Choroid plexus epithelial cell (primary cell): ENCODE measurements around the gene MIPOL1.
A peak's percentile ranks its signal among the peaks of the same experiment; 100 is the strongest.

Experiments used
- DNase-seq: peaks from one replicate; pipeline ENCODE4 v3.0.0-alpha.2; 2010; ENCODE audit warnings: low read depth
- H3K4me3 ChIP-seq: 2 replicates; pipeline ENCODE4 v1.5.1; 2011; ENCODE audit warnings: low read depth, mild to moderate bottlenecking, control low read depth, low read length, moderate library complexity
- TF ChIP-seq, protein P1 (sequence below): conservative IDR thresholded peaks from 2 replicates; pipeline ENCODE4 v1.5.1; 2011; ENCODE audit warnings: low read depth, mild to moderate bottlenecking, control low read depth, inconsistent platforms, low read length, moderate library complexity

MIPOL1 gene

DNA sequence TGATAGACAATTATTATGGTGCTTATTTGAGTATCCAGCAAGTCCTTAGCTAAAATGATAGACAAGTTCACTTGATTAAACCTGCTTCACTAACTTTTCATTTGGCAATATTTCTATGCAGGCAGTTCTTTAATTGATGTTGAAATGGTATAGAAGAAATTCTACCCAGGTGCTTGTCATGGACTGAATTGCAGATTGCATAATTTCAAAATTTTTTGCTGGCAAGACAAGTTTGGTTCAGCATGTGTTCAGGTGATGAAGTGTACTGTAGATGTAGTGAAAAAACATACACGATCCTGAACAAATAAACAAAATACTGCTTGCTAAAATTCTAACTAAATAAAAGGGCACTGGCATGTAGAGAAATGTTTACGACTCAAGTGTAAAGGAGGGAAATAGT, 208.4 kb downstream of the MIPOL1 start:
- H3K4me3 ChIP-seq, result no peak overlapping the region
- DNase-seq, result no peak
- TF ChIP-seq, protein P1, sequence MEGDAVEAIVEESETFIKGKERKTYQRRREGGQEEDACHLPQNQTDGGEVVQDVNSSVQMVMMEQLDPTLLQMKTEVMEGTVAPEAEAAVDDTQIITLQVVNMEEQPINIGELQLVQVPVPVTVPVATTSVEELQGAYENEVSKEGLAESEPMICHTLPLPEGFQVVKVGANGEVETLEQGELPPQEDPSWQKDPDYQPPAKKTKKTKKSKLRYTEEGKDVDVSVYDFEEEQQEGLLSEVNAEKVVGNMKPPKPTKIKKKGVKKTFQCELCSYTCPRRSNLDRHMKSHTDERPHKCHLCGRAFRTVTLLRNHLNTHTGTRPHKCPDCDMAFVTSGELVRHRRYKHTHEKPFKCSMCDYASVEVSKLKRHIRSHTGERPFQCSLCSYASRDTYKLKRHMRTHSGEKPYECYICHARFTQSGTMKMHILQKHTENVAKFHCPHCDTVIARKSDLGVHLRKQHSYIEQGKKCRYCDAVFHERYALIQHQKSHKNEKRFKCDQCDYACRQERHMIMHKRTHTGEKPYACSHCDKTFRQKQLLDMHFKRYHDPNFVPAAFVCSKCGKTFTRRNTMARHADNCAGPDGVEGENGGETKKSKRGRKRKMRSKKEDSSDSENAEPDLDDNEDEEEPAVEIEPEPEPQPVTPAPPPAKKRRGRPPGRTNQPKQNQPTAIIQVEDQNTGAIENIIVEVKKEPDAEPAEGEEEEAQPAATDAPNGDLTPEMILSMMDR, result no peak

DNA sequence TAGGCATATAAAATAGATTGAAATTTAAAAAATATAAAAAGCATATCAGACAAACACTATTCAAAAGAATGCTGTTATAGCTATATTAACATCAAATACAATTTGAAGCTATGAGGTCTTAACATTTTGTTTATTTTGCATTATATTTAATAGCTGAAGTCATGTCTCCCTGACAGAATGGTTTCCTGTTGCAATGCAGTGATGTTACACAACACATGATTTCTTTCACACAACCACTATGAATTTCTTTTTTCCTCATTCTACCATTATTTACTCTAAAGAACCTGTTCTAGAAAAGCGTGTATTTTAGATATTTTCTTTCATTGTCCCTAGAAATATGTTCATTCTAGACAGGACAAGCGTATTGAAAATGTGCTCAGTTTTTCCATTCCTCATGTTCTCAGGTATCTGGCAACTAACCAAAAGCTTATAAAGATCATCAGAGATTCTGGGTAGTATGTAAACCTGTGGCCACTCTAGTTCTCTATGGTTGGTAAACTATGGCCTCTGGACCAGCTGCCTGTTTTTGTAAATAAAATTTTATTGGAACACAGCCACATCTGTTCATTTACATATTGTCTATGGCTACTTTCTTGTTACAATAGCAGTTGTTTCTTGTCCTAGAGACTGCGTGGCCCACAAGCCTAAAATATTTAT, 213.5 kb downstream of the MIPOL1 start:
- peak; percentile 49 for DNase-seq
- no peak overlapping the region for H3K4me3 ChIP-seq
- TF ChIP-seq, protein P1, result no peak

DNA sequence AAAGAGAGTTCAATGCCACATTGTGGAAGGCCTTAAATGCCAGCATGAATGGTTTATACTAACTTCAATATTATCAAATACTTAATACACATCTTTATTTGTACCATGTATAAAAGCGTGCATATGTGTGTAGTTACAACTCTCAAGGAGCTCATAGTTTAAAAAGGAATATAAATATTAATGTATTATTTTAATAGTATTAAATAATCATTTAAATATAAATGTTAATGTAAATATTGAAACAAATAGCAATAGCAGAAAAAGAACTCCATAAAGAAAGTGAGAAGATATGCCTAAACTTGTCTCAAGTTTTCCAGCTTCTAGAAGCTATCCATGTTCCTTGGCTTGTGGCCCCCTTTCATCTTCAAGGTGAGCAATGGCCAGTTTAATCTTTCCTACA, 215.3 kb downstream of the MIPOL1 start:
- TF ChIP-seq, protein P1, result no peak
- DNase-seq, result no peak
- no peak overlapping the region for H3K4me3 ChIP-seq

DNA sequence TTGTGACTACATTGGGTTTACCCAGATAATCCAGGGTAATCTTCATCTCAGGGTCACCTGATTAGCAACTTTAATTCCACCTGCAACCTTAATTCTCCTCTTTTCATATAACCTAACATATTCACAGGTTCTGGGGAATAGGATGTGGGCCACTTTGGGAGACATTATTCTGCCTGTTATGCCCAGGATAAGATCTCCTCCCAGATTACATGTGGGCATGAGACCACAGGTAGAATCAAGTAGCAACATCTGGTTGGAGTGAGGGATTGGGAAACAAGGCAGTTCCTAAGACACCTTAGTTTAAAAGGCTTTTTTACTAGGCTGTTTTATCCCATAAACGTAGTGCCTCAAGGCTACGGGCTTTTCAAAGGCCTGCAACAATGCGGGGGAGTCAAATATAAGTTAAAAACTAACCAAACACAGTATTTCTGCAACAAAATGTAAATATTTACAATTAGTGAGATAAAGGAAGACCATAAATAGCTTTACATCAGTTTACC, 215.8 kb downstream of the MIPOL1 start:
- DNase-seq, result no peak
- TF ChIP-seq, protein P1, result no peak
- H3K4me3 ChIP-seq, result no peak overlapping the region

DNA sequence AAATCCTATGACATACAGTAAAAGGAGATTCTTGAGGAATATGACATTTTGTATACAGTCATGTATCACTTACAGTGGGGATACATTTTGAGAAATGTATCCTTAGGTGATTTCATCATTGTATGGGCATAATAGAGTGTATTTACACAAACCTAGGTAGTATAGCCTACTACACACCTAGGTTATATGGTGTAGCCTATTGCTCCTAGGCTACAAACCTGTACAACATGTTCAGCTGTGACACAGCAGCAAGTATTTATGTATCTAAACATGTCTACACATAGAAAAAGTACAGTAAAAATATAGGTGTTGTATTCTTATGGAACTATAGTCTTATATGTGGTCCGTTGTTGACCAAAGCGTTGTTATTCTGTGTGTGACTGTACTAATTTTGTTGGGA, 218.5 kb downstream of the MIPOL1 start:
- TF ChIP-seq, protein P1, result no peak
- no peak for DNase-seq

DNA sequence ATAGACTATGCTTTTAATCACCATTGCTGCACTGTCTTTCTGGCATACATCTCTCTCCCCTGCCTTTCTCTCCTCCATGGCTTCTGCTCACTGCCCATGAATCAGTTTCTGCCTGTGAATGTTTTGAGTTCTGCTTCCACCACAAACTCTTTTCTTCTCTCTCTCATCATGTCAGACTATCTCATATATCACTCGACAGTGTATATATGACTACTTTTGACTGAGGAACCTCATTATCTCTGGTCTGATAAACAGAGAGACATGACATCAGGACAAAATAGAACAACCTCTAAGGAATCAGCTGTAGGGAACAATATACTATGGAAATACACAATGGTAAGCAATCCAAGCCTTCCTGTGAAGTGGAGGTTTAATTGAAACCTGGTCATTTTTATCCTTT, 219.4 kb downstream of the MIPOL1 start:
- no peak overlapping the region for H3K4me3 ChIP-seq
- TF ChIP-seq, protein P1, result no peak
- no peak for DNase-seq

More for the DNA sequence above, 218.5 kb downstream of the MIPOL1 start:
- no peak overlapping the region for H3K4me3 ChIP-seq

DNA sequence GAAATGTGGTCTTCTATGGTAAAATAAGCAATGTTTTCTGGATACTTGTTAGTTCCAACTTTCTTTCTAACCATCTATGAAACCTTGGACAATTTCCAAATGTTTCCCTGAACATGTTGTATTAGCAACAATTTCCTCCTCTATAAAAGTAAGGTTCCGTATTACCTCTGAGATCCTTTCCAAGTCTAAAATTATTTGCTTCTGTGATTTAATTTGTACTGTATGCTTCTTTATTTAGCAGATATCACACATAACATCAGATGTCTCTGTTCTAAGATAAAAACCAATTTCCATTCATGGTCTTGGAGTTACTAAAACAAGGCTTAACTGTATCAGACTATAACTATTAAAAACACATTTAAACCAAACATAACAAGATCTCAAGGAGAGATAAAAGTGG, 220.1 kb downstream of the MIPOL1 start:
- TF ChIP-seq, protein P1, result no peak

More for the DNA sequence above, 220.1 kb downstream of the MIPOL1 start:
- H3K4me3 ChIP-seq, result no peak overlapping the region
- DNase-seq, result no peak
